NK-92 (cell line): ENCODE results near the gene SHQ1.
"Not testable (repeated sequence)": the region's sequence is repeated elsewhere in the genome, so short reads cannot be mapped to it uniquely, and the experiment has no call there.

Source experiments
- DNase-seq: peaks from one replicate; lab custom pipeline; 2025; ENCODE audit not compliant: unreplicated experiment; lab: John Stamatoyannopoulos, UW

SHQ1 gene

GRCh38 chr3:72753495-72753894, 94.8 kb downstream of the SHQ1 start:
- no peak for DNase-seq

- DNase-seq: no peak
Observed at GRCh38 chr3:72750405-72750965, 97.8 kb downstream of the SHQ1 start.

DNA sequence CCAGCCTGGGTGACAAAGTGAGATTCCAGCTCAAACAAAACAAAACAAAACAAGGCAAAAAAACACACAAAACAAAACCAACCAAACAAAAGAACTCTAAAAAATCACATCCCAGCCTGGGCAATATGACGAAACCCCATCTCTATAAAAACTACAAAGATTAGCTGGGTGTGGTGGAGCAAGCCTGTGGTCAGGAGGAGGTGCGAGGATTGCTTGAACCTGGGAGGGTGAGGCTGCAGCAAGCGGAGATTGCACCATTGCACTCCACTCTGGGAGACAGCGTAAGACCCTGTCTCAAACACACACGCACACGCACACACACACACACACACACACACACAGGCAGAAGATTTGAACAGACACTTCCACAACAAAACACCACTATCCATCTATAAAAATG, 99.6 kb downstream of the SHQ1 start:
- no peak for DNase-seq

GRCh38 chr3:72746430-72747411, 101.5 kb downstream of the SHQ1 start:
- no peak for DNase-seq

- DNase-seq: no peak
Observed at GRCh38 chr3:72745146-72745999, 102.9 kb downstream of the SHQ1 start.

DNA sequence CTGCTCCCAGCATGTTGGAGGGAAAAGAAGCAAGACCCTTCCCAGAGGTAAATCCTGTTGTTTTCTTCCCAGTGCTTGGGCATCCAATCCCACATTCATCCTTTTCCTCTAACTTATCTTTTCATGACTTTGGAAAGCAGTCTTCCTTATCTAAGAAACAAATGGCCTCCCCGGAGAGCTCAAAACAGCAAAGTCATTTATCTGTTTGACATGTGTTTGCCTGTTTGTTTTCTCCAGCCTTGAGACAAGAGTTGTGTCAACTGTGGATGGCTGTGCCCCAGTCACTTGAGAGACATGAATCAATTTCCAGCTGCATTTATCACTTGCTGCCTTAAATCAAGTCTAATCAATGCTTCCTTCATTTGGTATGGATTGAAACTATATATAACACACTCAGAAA, 103.9 kb downstream of the SHQ1 start:
- DNase-seq: no peak

DNA sequence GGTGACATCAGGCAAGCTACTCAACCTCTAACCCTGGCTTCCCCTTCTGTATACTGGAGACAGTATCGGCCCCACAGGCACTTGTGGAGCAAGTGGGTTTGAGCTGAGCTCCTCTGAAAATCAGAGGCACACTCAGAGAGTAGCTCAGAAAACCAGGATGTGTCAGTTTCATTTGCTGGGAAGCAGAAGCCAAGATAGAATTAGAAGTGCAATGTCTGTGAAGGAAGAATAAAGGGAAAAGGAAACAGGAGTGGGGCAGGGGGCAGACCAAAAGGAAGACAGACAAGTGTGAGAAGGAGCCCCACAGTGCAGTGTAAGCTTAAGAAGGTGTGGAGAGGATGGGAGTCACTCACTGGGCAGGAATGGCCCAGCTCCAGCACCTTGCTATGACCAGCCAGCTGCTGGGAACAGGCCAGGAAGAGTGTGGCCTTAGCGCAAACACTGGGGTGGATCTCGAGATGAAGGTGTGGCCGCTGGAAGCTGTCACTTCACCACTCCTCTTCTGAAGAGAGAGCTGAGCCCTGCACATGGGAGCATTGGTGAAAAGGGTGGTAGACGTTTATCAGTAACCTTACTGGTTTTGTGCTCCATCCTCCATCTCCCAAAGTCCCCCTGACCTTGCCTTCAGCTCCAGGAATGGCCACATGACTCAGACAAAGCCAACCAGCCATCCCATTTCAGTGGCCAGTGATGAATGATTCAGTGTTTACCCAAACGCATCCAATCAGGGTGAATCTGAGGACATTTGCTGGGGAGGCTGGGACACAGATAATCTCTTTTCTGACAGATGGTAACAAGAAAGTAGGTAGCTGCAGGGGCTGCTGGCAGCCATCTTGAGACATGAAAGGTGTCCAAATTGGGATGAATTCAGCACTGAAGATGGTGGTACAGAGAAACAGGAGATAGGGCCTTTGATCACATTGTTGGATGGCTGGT, 108.4 kb downstream of the SHQ1 start:
- DNase-seq: no peak

GRCh38 chr3:72738752-72739530, 109.3 kb downstream of the SHQ1 start:
- DNase-seq: no peak

GRCh38 chr3:72735072-72735471, 113.2 kb downstream of the SHQ1 start:
- DNase-seq: not testable (repeated sequence)

DNA sequence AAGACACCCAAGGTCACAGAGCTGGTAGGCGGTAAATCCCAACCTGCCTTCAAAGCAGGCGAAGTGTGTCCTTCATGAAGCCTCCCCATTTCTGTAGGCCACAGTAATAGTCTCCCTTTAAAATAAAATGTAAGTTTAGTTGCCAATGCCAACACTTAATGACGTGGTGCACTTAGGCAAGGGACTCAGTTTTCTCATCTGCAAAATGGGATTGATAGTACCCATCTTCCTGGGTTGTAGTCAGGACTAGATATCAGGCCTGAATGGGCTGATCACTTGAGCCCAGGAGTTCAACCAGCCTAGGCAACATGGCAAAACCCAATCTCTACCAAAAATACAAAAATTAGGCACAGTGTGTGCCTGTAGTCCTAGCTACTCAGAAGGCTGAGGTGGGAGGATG, 114.6 kb downstream of the SHQ1 start:
- no peak for DNase-seq

DNA sequence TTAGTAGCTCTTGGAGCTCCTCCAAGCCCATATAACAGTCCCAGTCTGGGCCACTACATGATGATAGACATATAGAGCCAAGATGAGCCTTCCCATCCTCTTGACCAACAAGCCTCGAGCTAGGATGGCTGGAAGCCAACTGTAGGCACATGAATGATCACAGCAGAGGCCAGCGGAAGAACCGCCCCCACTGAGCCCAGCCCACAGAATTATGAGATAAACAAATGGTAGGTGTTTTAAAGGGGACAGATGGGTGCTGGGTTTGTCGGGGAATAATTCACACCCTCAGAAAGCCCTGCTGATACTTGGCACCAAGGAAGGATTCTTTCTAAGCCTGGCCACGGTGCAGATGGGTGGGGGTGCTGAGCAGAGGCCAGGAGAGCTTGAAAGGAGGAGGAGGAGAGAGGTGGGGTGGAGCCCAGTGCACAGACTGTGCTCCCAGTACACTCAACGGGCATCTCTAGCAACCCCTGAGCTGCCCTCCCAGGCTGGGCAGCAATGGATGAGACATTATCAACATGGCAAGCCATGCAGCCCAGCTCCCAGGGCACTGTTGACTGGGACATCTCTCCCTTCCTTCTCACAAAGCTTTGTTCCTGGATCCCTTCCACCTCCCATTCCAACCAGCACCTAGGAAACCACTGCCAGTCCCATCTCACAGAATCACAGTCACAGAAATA, 115.4 kb downstream of the SHQ1 start:
- not testable (repeated sequence) for DNase-seq

GRCh38 chr3:72728958-72729467, 119.2 kb downstream of the SHQ1 start:
- DNase-seq: no peak

- DNase-seq: no peak
Observed at GRCh38 chr3:72728329-72728889, 119.8 kb downstream of the SHQ1 start.

DNA sequence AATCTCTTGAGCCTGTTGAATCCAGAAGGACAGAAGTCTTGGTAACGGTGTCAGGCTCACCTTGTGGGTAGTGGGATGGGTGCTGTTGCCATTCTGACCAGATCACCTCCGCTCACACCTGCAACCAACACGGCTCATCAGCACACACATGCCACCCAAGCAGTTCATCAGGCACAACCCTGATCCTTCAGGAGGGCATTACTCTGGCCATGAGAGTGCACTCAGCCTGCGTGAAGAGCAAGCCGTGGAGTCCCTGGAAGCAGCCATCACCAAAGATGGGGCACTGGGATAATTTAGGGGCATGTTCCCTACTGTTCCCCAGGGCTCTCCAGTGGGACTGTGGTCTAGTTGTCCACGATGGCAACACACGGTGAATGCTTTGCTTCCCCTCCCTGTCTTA, 120.5 kb downstream of the SHQ1 start:
- no peak for DNase-seq

GRCh38 chr3:72727172-72727571, 121.1 kb downstream of the SHQ1 start:
- no peak for DNase-seq

GRCh38 chr3:72725229-72725628, 123.0 kb downstream of the SHQ1 start:
- DNase-seq: no peak

DNA sequence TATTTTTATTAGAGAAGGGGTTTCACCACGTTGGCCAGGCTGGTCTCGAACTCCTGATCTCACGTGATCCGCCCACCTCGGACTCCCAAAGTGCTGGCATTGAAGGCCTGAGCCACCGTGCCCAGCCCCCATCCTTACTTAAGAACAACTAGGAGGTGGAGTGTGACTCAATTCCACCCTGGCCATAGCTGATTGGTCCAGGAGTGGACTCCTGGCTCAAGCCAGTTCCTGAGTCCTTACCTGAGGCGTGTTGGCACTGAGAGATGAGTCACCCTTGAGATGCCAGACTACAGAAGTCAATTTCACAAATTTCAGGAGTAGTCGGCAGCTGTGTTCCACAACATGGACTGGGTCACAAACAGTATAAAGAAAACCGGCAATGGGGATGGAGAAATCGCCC, 124.2 kb downstream of the SHQ1 start:
- DNase-seq: no peak

DNA sequence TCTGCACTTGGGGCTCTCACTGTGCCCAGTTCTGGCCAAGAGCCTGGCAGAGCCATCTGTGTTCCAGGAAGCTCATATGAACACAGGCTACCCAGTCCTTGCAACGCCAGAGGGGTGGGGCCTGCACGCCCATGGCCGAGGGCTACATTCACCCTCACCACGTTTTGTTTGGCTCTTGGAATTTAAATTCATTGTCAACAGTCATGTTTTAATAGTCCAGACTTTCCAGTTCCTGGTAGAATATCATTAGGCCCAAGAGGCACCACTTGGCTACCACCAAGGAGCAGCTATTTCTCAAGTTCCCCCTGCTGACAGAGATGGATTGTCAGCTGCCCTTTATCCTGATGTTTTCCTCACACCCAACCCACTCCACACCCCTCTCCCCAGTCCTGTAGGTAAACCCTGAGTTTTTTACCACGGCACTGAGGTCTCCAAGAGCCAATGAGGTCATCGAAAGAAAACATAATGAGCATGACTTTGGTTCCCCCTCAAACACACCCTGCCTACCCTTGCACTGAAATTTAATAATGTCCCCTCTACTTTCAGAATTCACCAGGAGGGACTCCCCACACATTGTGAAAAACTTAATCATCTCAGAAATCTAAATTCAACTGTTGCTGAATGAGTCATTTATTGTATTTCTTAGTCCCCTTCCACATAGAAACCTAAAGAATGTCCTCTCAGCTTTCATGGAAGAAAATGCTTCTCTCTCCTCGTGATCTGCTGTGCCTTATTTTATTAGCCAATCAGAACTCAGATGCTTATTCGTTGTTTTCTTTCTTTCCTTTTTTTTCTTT, 125.1 kb downstream of the SHQ1 start:
- DNase-seq: no peak
